K562 (cell line): ENCODE measurements around the gene ANO1. TPM values are rescaled to one million over a fixed set of nuclear protein-coding genes. Genes with fewer than 3 reads are reported as not detected.

Experiments
- DLX4 ChIP-seq: fragments of 250-450 bp; sonication (Bioruptor Pico); IDR thresholded peaks from 2 replicates; pipeline ENCODE4 v1.6.1; 2021; ENCODE audit warnings: mild to moderate bottlenecking
- ETS2 ChIP-seq: IDR thresholded peaks from 2 replicates; pipeline ENCODE4 v1.6.1; 2016; ENCODE audit warnings: borderline replicate concordance, missing genetic modification characterization, mild to moderate bottlenecking, moderate library complexity, missing compliant biosample characterization; ENCODE audit not compliant: poor library complexity, severe bottlenecking
- KAT2B ChIP-seq: IDR thresholded peaks from one replicate; pipeline ENCODE4 v1.6.1; 2012; ENCODE audit warnings: low read depth, mild to moderate bottlenecking, control low read depth, inconsistent platforms, low read length, moderate library complexity
- PATZ1 ChIP-seq: fragments of 250-450 bp; sonication (Bioruptor Pico); IDR thresholded peaks from 2 replicates; pipeline ENCODE4 v1.5.0; 2020; ENCODE audit warnings: mild to moderate bottlenecking, borderline replicate concordance
- TAL1 ChIP-seq: fragments of 450-650 bp; IDR thresholded peaks from 2 replicates; pipeline ENCODE4 v1.6.1; 2016; ENCODE audit warnings: mild to moderate bottlenecking
- ZBTB43 ChIP-seq: sonication (generic); formaldehyde crosslinking; IDR thresholded peaks from 2 replicates; pipeline ENCODE4 v1.8.0; 2023; ENCODE audit warnings: mild to moderate bottlenecking, missing genetic modification reagents
- ZFPM2 ChIP-seq: fragments of 250-450 bp; sonication (Bioruptor Pico); IDR thresholded peaks from 2 replicates; pipeline ENCODE4 v1.5.1; 2022; ENCODE audit warnings: mild to moderate bottlenecking
- ZNF174 ChIP-seq: fragments of 250-450 bp; sonication (Bioruptor Pico); IDR thresholded peaks from 2 replicates; pipeline ENCODE4 v1.4.0; 2020; ENCODE audit warnings: mild to moderate bottlenecking
- ZNF592 ChIP-seq: fragments of 450-650 bp; IDR thresholded peaks from 2 replicates; pipeline ENCODE4 v1.6.1; 2017; ENCODE audit warnings: antibody characterized with exemption, mild to moderate bottlenecking
- polyA plus RNA-seq, 8 experiments: library from polyadenylated mRNA; depleted of rRNA in 4 of 8; stranded (reverse) in 5 of 8; unstranded in 3 of 8; fragments of >200 nt; fragmentation: Nextera tagmentation in 2 of 8; fragmentation: Illumina TruSeq in 1 of 8; extraction: Ambion mirVana in 2 of 8; extraction: Trizol in 1 of 8; gene quantifications; 2 replicates each; pipeline versions ENCODE4 v1.2.1 to v1.2.3, GENCODE V29; 2011 to 2014; ENCODE audit warnings: inconsistent platforms in 1 of 8, missing spikeins in 1 of 8
- total RNA-seq, 7 experiments: library from RNA; depleted of rRNA in 6 of 7; stranded (reverse); fragments of >200 nt in 6 of 7; fragmentation: Illumina TruSeq in 2 of 7; extraction: Trizol in 2 of 7; gene quantifications; 2 replicates each; pipeline versions ENCODE4 v1.2.1 to v1.2.3, GENCODE V29; 2011 to 2021; ENCODE audit warnings: low replicate concordance in 1 of 7

Gene ANO1
- total and polyA plus RNA-seq, 9 of the 15 experiments (the other 6 are each of a cell fraction or from before 2014, with no cell fraction given), result not detected

- no peak; the same call in 1 of the 2 replicates for TF ChIP-seq ZNF592
- 0 out of 2 replicates have a peak, but pooled peaks have one; percentile 54 for TF ChIP-seq ZBTB43 (CRISPR knock-in tag)
- TF ChIP-seq ZNF174 (CRISPR knock-in tag), result no peak
- no peak for TF ChIP-seq ETS2
- no peak for TF ChIP-seq KAT2B
- TF ChIP-seq TAL1, result no peak
- 0 out of 2 replicates have a peak, but pooled peaks have one; percentile 28 for TF ChIP-seq ZFPM2
- no peak for TF ChIP-seq PATZ1
- no peak for TF ChIP-seq DLX4 (CRISPR knock-in tag)
Measured at GRCh38 chr11:70202920-70203750, 125.0 kb downstream of the ANO1 start, which contains the start of gene FADD (continued).
